IMR-90 (cell line): ENCODE measurements around the gene CD55.

Source experiments
- BHLHE40 ChIP-seq: fragments of 150-350 bp; IDR thresholded peaks from 2 replicates; pipeline ENCODE4 v1.6.1; 2016; ENCODE audit warnings: mild to moderate bottlenecking, low read depth, low read length
- CEBPB ChIP-seq: IDR thresholded peaks from 2 replicates; pipeline ENCODE4 v1.6.1; 2012; ENCODE audit warnings: low read depth, low read length, improper control_type of control experiment
- CTCF ChIP-seq: conservative IDR thresholded peaks from 2 replicates; pipeline ENCODE4 v1.5.1; 2012; ENCODE audit warnings: mild to moderate bottlenecking, low read depth, low read length, improper control_type of control experiment
- MAFK ChIP-seq: IDR thresholded peaks from 2 replicates; pipeline ENCODE4 v1.6.1; 2012; ENCODE audit warnings: low read depth, low read length, improper control_type of control experiment
- MAZ ChIP-seq: IDR thresholded peaks from 2 replicates; pipeline ENCODE4 v1.6.1; 2012; ENCODE audit warnings: low read depth, mild to moderate bottlenecking, low read length, improper control_type of control experiment, moderate library complexity, borderline replicate concordance
- POLR2A ChIP-seq: IDR thresholded peaks from 2 replicates; pipeline ENCODE4 v1.6.1; 2012; ENCODE audit warnings: mild to moderate bottlenecking, low read depth, low read length
- RAD21 ChIP-seq: IDR thresholded peaks from 2 replicates; pipeline ENCODE4 v1.6.1; 2012; ENCODE audit warnings: low read length, improper control_type of control experiment
- RCOR1 ChIP-seq: IDR thresholded peaks from 2 replicates; pipeline ENCODE4 v1.6.1; 2012; ENCODE audit warnings: mild to moderate bottlenecking, low read length, improper control_type of control experiment; ENCODE audit not compliant: insufficient replicate concordance
- SMC3 ChIP-seq: fragments of 150-350 bp; IDR thresholded peaks from 2 replicates; pipeline ENCODE4 v1.6.1; 2016; ENCODE audit warnings: low read depth, mild to moderate bottlenecking, antibody characterized with exemption, low read length, moderate library complexity
- USF2 ChIP-seq: fragments of 150-350 bp; IDR thresholded peaks from 2 replicates; pipeline ENCODE4 v1.6.1; 2017; ENCODE audit warnings: mild to moderate bottlenecking, antibody characterized with exemption, low read length, low read depth

GRCh38 chr1:207335138-207335537, 13.7 kb downstream of the CD55 start:
- TF ChIP-seq USF2 (no peak), CTCF (no peak), CEBPB (no peak), RAD21 (no peak), MAFK (no peak), MAZ (no peak), BHLHE40 (no peak), RCOR1 (no peak), POLR2A (no peak), SMC3 (no peak)
